Keratinocyte (primary cell): ENCODE data around the gene DIP2B. TPM values are rescaled to one million over a fixed set of nuclear protein-coding genes. Genes with fewer than 3 reads are reported as not detected.

Source experiments
- DNase-seq: peaks from one replicate; pipeline ENCODE4 v3.0.0-alpha.2; 2011; ENCODE audit warnings: low read depth, missing footprints, low spot score
- FAIRE-seq: peaks from 2 replicates; lab custom pipeline; 2011; peaks lifted over from hg19 to GRCh38; lab: Jason Lieb, UNC
- H2AFZ ChIP-seq: 2 replicates; pipeline ENCODE4 v1.6.0; 2012; ENCODE audit warnings: low read length, control low read depth, inconsistent platforms; ENCODE audit not compliant: control insufficient read depth
- H3K27ac ChIP-seq: 2 replicates; pipeline ENCODE4 v1.5.1; 2011; ENCODE audit warnings: low read length; ENCODE audit not compliant: control insufficient read depth, insufficient read depth
- H3K27me3 ChIP-seq: 3 replicates; pipeline ENCODE4 v1.6.0; 2011; ENCODE audit warnings: low read length; ENCODE audit not compliant: control insufficient read depth, insufficient read depth; ENCODE audit errors: extremely low read depth
- H3K36me3 ChIP-seq, 2 experiments: 2 replicates in 1 of 2; 3 replicates in 1 of 2; pipeline ENCODE4 v1.5.1; 2011; ENCODE audit warnings: low read length in 2 of 2, mild to moderate bottlenecking in 1 of 2; ENCODE audit not compliant: control insufficient read depth in 2 of 2, insufficient read depth in 2 of 2; ENCODE audit errors: extremely low read depth in 1 of 2
- H3K4me1 ChIP-seq: 3 replicates; pipeline ENCODE4 v1.5.1; 2011; ENCODE audit warnings: low read length; ENCODE audit not compliant: control insufficient read depth, insufficient read depth; ENCODE audit errors: extremely low read depth
- H3K4me2 ChIP-seq: 3 replicates; pipeline ENCODE4 v1.6.0; 2011; ENCODE audit warnings: low read depth, low read length; ENCODE audit not compliant: control insufficient read depth, insufficient read depth; ENCODE audit errors: extremely low read depth
- H3K4me3 ChIP-seq, 3 experiments: fragments of 200-600 bp in 1 of 3; sonication (generic) in 1 of 3; 2 replicates in 2 of 3; 3 replicates in 1 of 3; pipeline ENCODE4 v1.5.1; 2011 to 2016; ENCODE audit warnings: low read length in 3 of 3, mild to moderate bottlenecking in 3 of 3, control low read depth in 2 of 3, inconsistent platforms in 1 of 3, low read depth in 1 of 3, mixed read lengths in 1 of 3, mixed run types in 1 of 3, moderate library complexity in 1 of 3; ENCODE audit not compliant: control insufficient read depth in 2 of 3, insufficient read depth in 2 of 3; ENCODE audit errors: extremely low read depth in 1 of 3
- H3K79me2 ChIP-seq: 2 replicates; pipeline ENCODE4 v1.6.0; 2012; ENCODE audit warnings: low read length; ENCODE audit not compliant: control insufficient read depth, insufficient read depth
- H3K9ac ChIP-seq: 3 replicates; pipeline ENCODE4 v1.6.0; 2011; ENCODE audit warnings: low read length; ENCODE audit not compliant: control insufficient read depth, insufficient read depth; ENCODE audit errors: extremely low read depth
- H3K9me1 ChIP-seq: 3 replicates; pipeline ENCODE4 v1.6.0; 2011; ENCODE audit warnings: low read length; ENCODE audit not compliant: control insufficient read depth, insufficient read depth; ENCODE audit errors: extremely low read depth
- H3K9me3 ChIP-seq: 2 replicates; pipeline ENCODE4 v1.5.1; 2012; ENCODE audit warnings: low read depth, low read length; ENCODE audit not compliant: control insufficient read depth
- H4K20me1 ChIP-seq: 3 replicates; pipeline ENCODE4 v1.6.0; 2011; ENCODE audit warnings: low read length; ENCODE audit not compliant: control insufficient read depth, insufficient read depth; ENCODE audit errors: extremely low read depth
- EZH2 ChIP-seq: IDR thresholded peaks from one replicate; pipeline ENCODE4 v1.6.1; 2012; ENCODE audit warnings: inconsistent platforms, mild to moderate bottlenecking, low read length, moderate library complexity
- dilution Hi-C: fragments of 300-500 bp; cut with MboI; formaldehyde crosslinking; loops from one replicate; pipeline ENCODE4 v1.7.0; 2020; ENCODE audit warnings: low sequenced_read_pairs; ENCODE audit not compliant: extremely low pct_ligation_motif_present
- polyA plus RNA-seq, 5 experiments: library from polyadenylated mRNA; depleted of rRNA in 3 of 5; stranded (reverse) in 3 of 5; stranded (forward) in 1 of 5; unstranded in 1 of 5; fragments of >200 nt; gene quantifications; 1 replicate in 1 of 5; 2 replicates in 3 of 5; 3 replicates in 1 of 5; pipeline versions ENCODE4 v1.2.1 to v1.2.3, GENCODE V29; 2011 to 2012; ENCODE audit warnings: missing spikeins in 2 of 5, low read depth in 1 of 5, low replicate concordance in 1 of 5
- TF ChIP-seq, protein P1 (sequence below), 3 experiments: IDR thresholded peaks in 1 of 3; conservative IDR thresholded peaks in 1 of 3; optimal IDR thresholded peaks in 1 of 3; 2 replicates in 2 of 3; 3 replicates in 1 of 3; pipeline versions ENCODE3 to v1.5.1; 2011; ENCODE audit warnings: low read length in 3 of 3, mild to moderate bottlenecking in 3 of 3, moderate library complexity in 2 of 3, control low read depth in 1 of 3, inconsistent platforms in 1 of 3; ENCODE audit not compliant: insufficient read depth in 2 of 3; ENCODE audit errors: extremely low read depth in 1 of 3

Gene DIP2B
- polyA plus RNA-seq, 1 donor (not counting 4 experiments of a cell fraction or from before 2014, with no cell fraction given) = 30.2 TPM

DNA sequence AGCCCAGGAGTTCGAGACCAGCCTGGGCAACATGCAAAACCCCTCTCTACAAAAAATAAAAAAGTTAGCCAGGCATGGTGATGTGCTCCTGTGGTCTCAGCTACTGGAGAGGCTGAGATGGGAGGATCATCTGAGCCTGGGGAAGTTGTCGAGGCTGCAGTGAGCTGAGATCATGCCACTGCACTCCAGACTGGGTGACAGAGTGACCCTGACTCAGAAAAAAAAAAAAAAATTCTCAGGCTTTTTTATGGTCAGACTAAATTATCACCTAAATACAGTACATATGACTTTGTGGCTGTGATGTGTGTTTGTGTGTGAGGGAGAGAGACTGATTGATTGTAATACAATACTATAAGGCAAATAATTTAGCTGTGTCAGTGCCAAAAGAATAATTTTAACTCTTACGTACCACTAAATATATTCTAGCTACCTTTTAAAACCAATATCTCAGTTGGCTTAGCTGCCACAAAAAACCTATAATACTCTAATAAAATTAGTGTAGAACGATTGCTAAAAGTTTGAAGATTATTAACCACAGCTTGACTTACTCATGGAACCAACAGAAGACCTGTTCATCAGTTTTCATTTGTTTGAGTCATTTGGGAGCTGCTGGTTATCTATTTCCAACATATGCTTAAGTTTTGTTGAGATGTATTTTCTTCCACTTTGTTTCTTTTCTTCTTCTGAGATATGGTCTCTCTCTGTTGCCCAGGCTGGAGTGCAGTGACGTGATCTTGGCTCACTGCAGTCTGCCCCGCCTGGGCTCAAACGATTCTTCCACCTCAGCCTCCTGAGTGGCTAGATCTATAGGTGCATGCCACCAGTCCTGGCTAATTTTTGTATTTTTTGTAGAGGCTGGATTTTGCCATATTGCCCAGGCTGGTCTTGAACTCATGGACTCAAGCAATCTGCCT, 58.0 kb downstream of the DIP2B start:
- H3K9me1 ChIP-seq = no peaks in the 10 kb centered on the region
- no peak for TF ChIP-seq EZH2
- TF ChIP-seq, protein P1, sequence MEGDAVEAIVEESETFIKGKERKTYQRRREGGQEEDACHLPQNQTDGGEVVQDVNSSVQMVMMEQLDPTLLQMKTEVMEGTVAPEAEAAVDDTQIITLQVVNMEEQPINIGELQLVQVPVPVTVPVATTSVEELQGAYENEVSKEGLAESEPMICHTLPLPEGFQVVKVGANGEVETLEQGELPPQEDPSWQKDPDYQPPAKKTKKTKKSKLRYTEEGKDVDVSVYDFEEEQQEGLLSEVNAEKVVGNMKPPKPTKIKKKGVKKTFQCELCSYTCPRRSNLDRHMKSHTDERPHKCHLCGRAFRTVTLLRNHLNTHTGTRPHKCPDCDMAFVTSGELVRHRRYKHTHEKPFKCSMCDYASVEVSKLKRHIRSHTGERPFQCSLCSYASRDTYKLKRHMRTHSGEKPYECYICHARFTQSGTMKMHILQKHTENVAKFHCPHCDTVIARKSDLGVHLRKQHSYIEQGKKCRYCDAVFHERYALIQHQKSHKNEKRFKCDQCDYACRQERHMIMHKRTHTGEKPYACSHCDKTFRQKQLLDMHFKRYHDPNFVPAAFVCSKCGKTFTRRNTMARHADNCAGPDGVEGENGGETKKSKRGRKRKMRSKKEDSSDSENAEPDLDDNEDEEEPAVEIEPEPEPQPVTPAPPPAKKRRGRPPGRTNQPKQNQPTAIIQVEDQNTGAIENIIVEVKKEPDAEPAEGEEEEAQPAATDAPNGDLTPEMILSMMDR (optimal IDR thresholded peaks at IDR 0.05 in 1 of 3, IDR thresholded peaks at IDR 0.05 in 1 of 3, conservative IDR thresholded peaks at IDR 0.05 in 1 of 3; ENCODE audit: extremely low read depth in 1 of 3, insufficient read depth in 2 of 3, low read length in 3 of 3) = no peak
- no peak for FAIRE-seq
- H3K27me3 ChIP-seq = no peaks in the 10 kb centered on the region
- peaks cover 78% of the 10 kb centered on the region for H3K79me2 ChIP-seq
- H2AFZ ChIP-seq = no peak overlapping the region
- dilution Hi-C loops = no loop called here
- no peak overlapping the region for H3K9ac ChIP-seq
- DNase-seq = no peak
- H3K27ac ChIP-seq = no peak overlapping the region
- H3K4me1 ChIP-seq = peaks cover 12% of the 10 kb centered on the region
- H3K9me3 ChIP-seq = no peaks in the 10 kb centered on the region
- no peaks in the 10 kb centered on the region for H3K36me3 ChIP-seq
- H3K4me3 ChIP-seq = no peak overlapping the region
- H4K20me1 ChIP-seq = no peaks in the 10 kb centered on the region
- H3K4me2 ChIP-seq = no peak overlapping the region

DNA sequence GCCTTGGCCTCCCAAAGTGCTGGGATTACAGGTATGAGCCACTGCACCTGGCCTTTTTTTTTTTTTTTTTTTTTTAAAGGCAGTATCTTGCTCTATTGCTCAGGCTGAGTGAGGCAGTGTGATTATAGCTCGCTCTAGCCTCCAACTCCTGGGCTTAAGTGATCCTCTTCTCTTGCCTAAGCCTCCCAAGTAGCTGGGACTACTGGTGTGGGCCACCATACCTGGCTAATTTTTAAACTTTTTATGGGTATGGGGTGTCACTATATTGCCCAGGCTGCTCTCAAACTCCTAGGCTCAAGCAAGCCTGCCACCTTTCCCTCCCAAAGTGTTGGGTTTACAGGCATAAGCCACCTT, 58.6 kb downstream of the DIP2B start:
- Histone ChIP-seq H3K9me3 (no peaks in the 10 kb centered on the region), H3K9ac (no peak overlapping the region), H3K4me3 (no peak overlapping the region), H3K79me2 (peaks cover 78% of the 10 kb centered on the region), H3K27ac (no peak overlapping the region), H3K4me1 (peaks cover 17% of the 10 kb centered on the region), H4K20me1 (no peaks in the 10 kb centered on the region), H3K27me3 (no peaks in the 10 kb centered on the region), H3K9me1 (no peaks in the 10 kb centered on the region), H2AFZ (no peak overlapping the region), H3K4me2 (no peak overlapping the region), H3K36me3 (no peaks in the 10 kb centered on the region)
- dilution Hi-C loops = no loop called here
- FAIRE-seq (no peak), DNase-seq (no peak)
- TF ChIP-seq, protein P1 (optimal IDR thresholded peaks at IDR 0.05 in 1 of 3, IDR thresholded peaks at IDR 0.05 in 1 of 3, conservative IDR thresholded peaks at IDR 0.05 in 1 of 3; ENCODE audit: extremely low read depth in 1 of 3, insufficient read depth in 2 of 3, low read length in 3 of 3) = no peak
- no peak for TF ChIP-seq EZH2
